Heart left ventricle (tissue), 16 donors: ENCODE measurements around the gene STAU1. TPM values are rescaled to one million over a fixed set of nuclear protein-coding genes. Genes with fewer than 3 reads are reported as not detected.
"Not testable (repeated sequence)": the region's sequence is repeated elsewhere in the genome, so short reads cannot be mapped to it uniquely, and the experiment has no call there.

ENCODE experiments used
- ATAC-seq, 4 donors: fragments of 200-7000 bp; cut with Tn5 transposase; one replicate each; pipeline ENCODE4 v1.9.1; 2020 to 2022; ENCODE audit warnings: moderate library complexity in 4 of 4, mild to moderate bottlenecking in 3 of 4, moderate number of reproducible peaks in 1 of 4
- DNase-seq, 5 donors: peaks; one replicate each; pipeline ENCODE4 v3.0.0-alpha.2; 2020
- H3K27ac ChIP-seq, 12 donors: fragments of 200-600 bp; sonication (generic) in 4 of 12; one replicate each; pipeline versions ENCODE4 v1.5.0 to v1.8.0; 2016 to 2022; ENCODE audit warnings: mild to moderate bottlenecking in 2 of 12
- H3K27me3 ChIP-seq, 9 donors: fragments of 200-600 bp; sonication (generic) in 2 of 9; one replicate each; pipeline versions ENCODE4 v1.5.1 to v1.8.0; 2016 to 2022; ENCODE audit warnings: mild to moderate bottlenecking in 3 of 9
- H3K36me3 ChIP-seq, 9 donors: fragments of 200-600 bp; sonication (generic) in 2 of 9; one replicate each; pipeline versions ENCODE4 v1.5.0 to v1.8.0; 2018 to 2022; ENCODE audit warnings: mild to moderate bottlenecking in 2 of 9
- H3K4me1 ChIP-seq, 12 donors: fragments of 200-600 bp; sonication (generic) in 4 of 12; one replicate each; pipeline versions ENCODE4 v1.5.0 to v1.8.0; 2016 to 2022; ENCODE audit warnings: mild to moderate bottlenecking in 3 of 12
- H3K4me3 ChIP-seq, 12 donors: fragments of 200-600 bp; sonication (generic) in 4 of 12; one replicate each; pipeline versions ENCODE4 v1.5.0 to v1.8.0; 2017 to 2022; ENCODE audit warnings: mild to moderate bottlenecking in 9 of 12, moderate library complexity in 4 of 12
- H3K9me3 ChIP-seq, 12 donors: fragments of 200-600 bp; sonication (generic) in 4 of 12; one replicate each; pipeline versions ENCODE4 v1.5.0 to v1.8.0; 2016 to 2022; ENCODE audit warnings: mild to moderate bottlenecking in 1 of 12
- POLR2A ChIP-seq, 2 donors: fragments of 450-650 bp; IDR thresholded peaks; one replicate each; pipeline ENCODE4 v1.6.1; 2017; ENCODE audit warnings: antibody characterized with exemption in 2 of 2, mild to moderate bottlenecking in 2 of 2, moderate library complexity in 2 of 2
- WGBS, 4 donors: extraction: QIAGEN DNeasy Blood & Tissue Kit in 2 of 4; methylation state at CpG; one replicate each; pipeline versions ENCODE4 v1.1.5 to v1.1.7; 2013 to 2018; 5-methylcytosine and 5-hydroxymethylcytosine counted together
- intact Hi-C, 10 donors: fragments of 100-400 bp; cut with DNase I; formaldehyde crosslinking; loops; one replicate each; pipeline versions ENCODE4 v1.11.1 to v1.14.2; 2022
- polyA plus RNA-seq, 2 donors: library from polyadenylated mRNA; stranded (reverse); fragments of 200-250 nt; gene quantifications; one replicate each; pipeline ENCODE4 v1.2.3, GENCODE V29; 2013
- total RNA-seq, 9 donors: library from RNA; depleted of rRNA in 2 of 9; stranded (reverse); fragments of >200 nt in 2 of 9; fragmentation: NEBNext Ultra II Directional in 3 of 9; extraction: Animal tissue kit (Norgen Biotek cat#: 25700) in 3 of 9; gene quantifications; one replicate each; pipeline versions ENCODE4 v1.1.0 to v1.2.4, GENCODE V29; 2016 to 2023
- TF ChIP-seq, protein P1 (sequence below), 12 donors: fragments of 200-600 bp; sonication (generic) in 4 of 12; IDR thresholded peaks; one replicate each; pipeline versions ENCODE4 v1.5.0 to v1.8.0; 2018 to 2022; ENCODE audit warnings: antibody characterized with exemption in 12 of 12, mild to moderate bottlenecking in 5 of 12
- donor health status: ischemic (EF 13 %, LVEDD 7.1; RV severe dilation, severe dysfunction).
- donor health status: healthy with polysubstance abuse.
- donor health status: DM: no; HTN: yes; CAD: no.
- donor health status: DM: no; HTN: no; CAD: no.
- donor health status: ischemic (EF 25% LVEDD 6.9; RV normal size, moderate dysfunction).
- donor health status: ischemic (EF 25% LVEDD 5.7; RV mildly dilated, moderate dysfunction).
- donor health status: healthy.
- donor health status: DM: yes; HTN: yes; CAD: no.
- donor health status: ischemic (EF 35%, LVEDD 5.7; RV mildly dilated, moderate dysfunction).
- donor health status: nonischemic (EF 11% LVEDD 7.7; RV severe dilation, severe dysfunction).
- donor health status: DM: yes; HTN: yes; CAD: no.
- donor health status: PGD.
- donor health status: ischemic (EF 29% LVEDD 5.4; RV normal size, mild dysfunction).
- donor health status: nonischemic (EF 23%, LVEDD 6.1; RV moderate dilation, normal function).

Gene STAU1
- total and polyA plus RNA-seq, 11 donors = 23.2 to 95.4 (median 70.5) TPM

DNA sequence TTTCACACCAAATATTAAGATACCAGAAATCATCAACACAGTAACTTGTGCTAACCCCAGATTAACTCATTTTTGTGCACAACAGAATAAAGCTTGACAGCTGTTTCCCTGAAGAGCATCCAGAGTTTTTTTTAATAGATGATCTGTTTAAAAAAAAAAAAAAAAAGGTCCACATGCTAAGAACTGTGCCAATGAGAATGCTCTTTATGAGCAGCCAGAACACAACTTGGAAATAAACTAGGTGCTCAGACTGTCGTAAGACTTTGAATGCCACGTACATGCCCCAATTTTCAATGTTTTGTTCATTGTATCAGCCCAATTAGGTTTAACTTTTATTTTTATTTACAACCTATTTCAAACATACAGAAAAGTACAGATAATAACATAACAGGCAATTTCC is 47.3 kb downstream of the STAU1 start:
- no peak for DNase-seq
- no peak for TF ChIP-seq POLR2A (IDR thresholded peaks at IDR 0.05)
- TF ChIP-seq, protein P1, sequence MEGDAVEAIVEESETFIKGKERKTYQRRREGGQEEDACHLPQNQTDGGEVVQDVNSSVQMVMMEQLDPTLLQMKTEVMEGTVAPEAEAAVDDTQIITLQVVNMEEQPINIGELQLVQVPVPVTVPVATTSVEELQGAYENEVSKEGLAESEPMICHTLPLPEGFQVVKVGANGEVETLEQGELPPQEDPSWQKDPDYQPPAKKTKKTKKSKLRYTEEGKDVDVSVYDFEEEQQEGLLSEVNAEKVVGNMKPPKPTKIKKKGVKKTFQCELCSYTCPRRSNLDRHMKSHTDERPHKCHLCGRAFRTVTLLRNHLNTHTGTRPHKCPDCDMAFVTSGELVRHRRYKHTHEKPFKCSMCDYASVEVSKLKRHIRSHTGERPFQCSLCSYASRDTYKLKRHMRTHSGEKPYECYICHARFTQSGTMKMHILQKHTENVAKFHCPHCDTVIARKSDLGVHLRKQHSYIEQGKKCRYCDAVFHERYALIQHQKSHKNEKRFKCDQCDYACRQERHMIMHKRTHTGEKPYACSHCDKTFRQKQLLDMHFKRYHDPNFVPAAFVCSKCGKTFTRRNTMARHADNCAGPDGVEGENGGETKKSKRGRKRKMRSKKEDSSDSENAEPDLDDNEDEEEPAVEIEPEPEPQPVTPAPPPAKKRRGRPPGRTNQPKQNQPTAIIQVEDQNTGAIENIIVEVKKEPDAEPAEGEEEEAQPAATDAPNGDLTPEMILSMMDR (IDR thresholded peaks at IDR 0.05) = no peak
- Histone ChIP-seq H3K27me3 (no peaks in the 10 kb centered on the region), H3K4me1 (peaks cover 0 to 10% (median 0%) of the 10 kb centered on the region in 12 donors), H3K27ac (no peak overlapping the region), H3K36me3 (peaks cover 0 to 69% (median 34%) of the 10 kb centered on the region in 9 donors), H3K4me3 (no peak overlapping the region), H3K9me3 (no peaks in the 10 kb centered on the region)
- intact Hi-C loops = no loop called here
- peak in 1 of 4 donors; percentile 18 for ATAC-seq
- WGBS, 4 donors = 72 to 87% (median 78%) methylated on average over 2 of the region's 2 CpGs

DNA sequence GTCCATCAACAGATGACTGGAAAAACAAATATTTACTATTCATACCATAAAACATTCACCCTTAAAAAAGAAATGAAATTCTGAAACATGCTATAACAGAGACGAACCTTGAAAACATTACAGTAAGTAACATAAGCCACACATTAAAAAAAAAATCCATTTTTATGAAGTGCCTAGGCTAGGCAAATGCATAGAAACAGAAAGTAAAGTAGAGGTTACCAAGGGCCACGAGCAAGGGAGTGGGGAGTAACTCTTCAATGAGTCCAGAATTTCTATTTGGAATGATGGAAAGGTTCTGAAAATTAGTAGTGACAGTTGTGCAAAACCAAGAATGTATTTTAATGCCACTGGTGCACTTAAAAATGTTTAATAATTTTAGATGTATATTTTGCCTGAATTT is 47.7 kb downstream of the STAU1 start:
- no peaks in the 10 kb centered on the region for H3K27me3 ChIP-seq
- TF ChIP-seq POLR2A (IDR thresholded peaks at IDR 0.05) = no peak
- TF ChIP-seq, protein P1 (IDR thresholded peaks at IDR 0.05) = no peak
- no peak overlapping the region for H3K27ac ChIP-seq
- H3K4me3 ChIP-seq = no peak overlapping the region
- peaks cover 0 to 10% (median 0%) of the 10 kb centered on the region in 12 donors for H3K4me1 ChIP-seq
- intact Hi-C loops = no loop called here
- WGBS, 4 donors = 66 to 73% (median 70%) methylated on average over 2 of the region's 2 CpGs
- no peak for ATAC-seq
- DNase-seq = no peak
- H3K36me3 ChIP-seq = peaks cover 0 to 70% (median 37%) of the 10 kb centered on the region in 9 donors
- no peaks in the 10 kb centered on the region for H3K9me3 ChIP-seq

DNA sequence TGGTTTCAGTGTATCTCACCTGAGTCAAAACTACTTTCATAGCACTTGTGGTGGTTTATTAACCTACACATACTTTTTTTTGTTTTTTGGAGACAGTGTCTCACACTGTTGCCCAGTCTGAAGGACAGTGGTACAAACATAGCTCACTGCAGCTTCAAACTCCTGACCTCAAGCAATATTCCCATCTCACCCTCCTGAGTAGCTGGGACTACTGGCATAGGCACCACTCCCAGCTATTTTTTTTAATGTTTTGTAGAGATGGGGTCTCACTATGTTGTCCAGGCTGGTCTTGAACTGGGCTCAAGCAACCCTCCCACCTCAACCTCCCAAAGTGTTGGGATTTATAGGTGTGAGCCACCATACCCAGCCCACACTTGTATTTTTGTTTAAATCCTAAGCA is 49.7 kb downstream of the STAU1 start:
- Histone ChIP-seq H3K9me3 (no peaks in the 10 kb centered on the region), H3K27ac (no peak overlapping the region), H3K27me3 (no peaks in the 10 kb centered on the region), H3K4me3 (no peak overlapping the region), H3K36me3 (peaks cover 0 to 71% (median 42%) of the 10 kb centered on the region in 9 donors), H3K4me1 (peaks cover 0 to 10% (median 0%) of the 10 kb centered on the region in 12 donors)
- no peak for ATAC-seq
- intact Hi-C loops = loop anchor here in 1 of 10 donors (10.0 kb wide), 1 partner anchor 46 kb away; the partner anchor contains the start of gene STAU1
- DNase-seq = no peak
- TF ChIP-seq POLR2A (IDR thresholded peaks at IDR 0.05) = no peak
- TF ChIP-seq, protein P1 (IDR thresholded peaks at IDR 0.05) = no peak

DNA sequence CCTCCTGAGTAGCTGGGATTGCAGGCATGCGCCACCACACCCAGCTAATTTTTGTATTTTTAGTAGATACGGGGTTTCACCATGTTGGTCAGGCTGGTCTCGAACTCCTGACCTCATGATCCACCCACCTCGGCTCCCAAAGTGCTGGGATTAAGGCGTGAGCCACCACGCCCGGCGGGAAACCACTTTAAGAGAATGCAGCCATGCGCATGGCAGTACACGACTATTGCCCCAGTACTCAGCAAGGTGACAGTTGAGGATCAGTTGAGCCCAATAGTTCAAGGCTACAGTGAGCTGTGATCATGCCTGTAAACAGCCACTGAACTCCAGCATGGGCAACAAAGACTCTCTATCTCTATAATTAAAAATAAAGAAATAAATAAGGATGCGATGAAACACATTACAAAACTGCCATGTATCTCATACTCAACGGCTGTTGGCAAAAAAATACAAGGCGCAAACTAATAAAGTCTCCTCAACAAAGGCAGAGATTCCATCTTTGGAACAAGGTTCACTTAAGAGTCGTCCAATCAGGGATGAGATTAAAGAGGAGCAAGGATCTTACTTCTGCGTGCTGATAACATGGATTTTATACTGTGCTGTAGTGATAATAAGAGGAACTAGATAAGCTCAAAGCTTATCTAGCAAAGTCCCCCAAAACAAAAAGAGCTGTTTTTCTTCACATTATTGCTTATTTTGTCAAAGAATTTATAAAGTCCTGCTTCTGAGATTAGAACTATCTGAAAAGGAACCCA is 51.1 kb downstream of the STAU1 start:
- intact Hi-C loops = loop anchor here in 1 of 10 donors (10.0 kb wide), 1 partner anchor 48 kb away; the partner anchor contains the start of gene STAU1
- H3K9me3 ChIP-seq = no peaks in the 10 kb centered on the region
- whole genome bisulfite sequencing, 4 donors = 91 to 93% (median 92%) methylated on average over 15 of the region's 15 CpGs
- no peak for ATAC-seq
- TF ChIP-seq POLR2A (IDR thresholded peaks at IDR 0.05) = no peak
- TF ChIP-seq, protein P1 (IDR thresholded peaks at IDR 0.05) = no peak
- peaks cover 0 to 10% (median 2%) of the 10 kb centered on the region in 12 donors for H3K4me1 ChIP-seq
- no peaks in the 10 kb centered on the region for H3K27me3 ChIP-seq
- H3K36me3 ChIP-seq = peaks cover 0 to 65% (median 42%) of the 10 kb centered on the region in 9 donors
- DNase-seq = no peak
- H3K27ac ChIP-seq = no peak overlapping the region
- no peak overlapping the region for H3K4me3 ChIP-seq

DNA sequence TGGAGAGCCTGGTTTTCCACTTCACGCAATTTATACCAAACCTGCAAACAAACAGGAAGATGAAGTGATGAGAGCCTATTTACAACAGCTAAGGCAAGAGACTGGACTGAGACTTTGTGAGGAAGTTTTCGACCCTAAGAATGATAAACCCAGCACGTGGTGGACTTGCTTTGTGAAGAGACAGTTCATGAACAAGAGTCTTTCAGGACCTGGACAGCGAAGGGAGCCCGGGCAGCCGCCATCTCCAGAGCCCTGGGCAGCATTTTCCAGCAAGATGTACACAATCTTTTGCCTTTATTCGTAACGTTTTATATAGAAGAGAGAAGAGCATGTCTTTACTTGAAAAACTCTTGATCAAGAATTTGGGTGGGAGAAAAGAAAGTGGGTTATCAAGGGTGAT is 53.3 kb downstream of the STAU1 start:
- H3K4me1 ChIP-seq, H3K9me3 ChIP-seq, ATAC-seq, DNase-seq, H3K27ac ChIP-seq, H3K4me3 ChIP-seq, H3K27me3 ChIP-seq: not testable (repeated sequence)
- WGBS, 4 donors = 80 to 86% (median 82%) methylated on average over 8 of the region's 8 CpGs
- intact Hi-C loops = loop anchor here in 2 of 10 donors (5.0 to 10.0 kb wide), 2 partner anchors 33 to 50 kb away; partner anchors contain the start of gene STAU1 (in 1 of the 2)
- peaks cover 0 to 74% (median 58%) of the 10 kb centered on the region in 9 donors for H3K36me3 ChIP-seq
